OCI-LY3 (cell line): ENCODE results near the gene SHANK3.

Source experiments
- CTCF ChIP-seq: fragments of 200-600, 300-600 bp; sonication (generic); IDR thresholded peaks from 2 replicates; pipeline ENCODE4 v1.5.1; 2014; ENCODE audit warnings: antibody characterized with exemption, low read length, low read depth
- EZH2phosphoT487 ChIP-seq: fragments of 200-600 bp; shearing (Covaris generic); IDR thresholded peaks from 2 replicates; pipeline ENCODE4 v1.6.1; 2018; ENCODE audit warnings: antibody characterized with exemption, mixed run types, low read depth

- TF ChIP-seq CTCF (no peak), EZH2phosphoT487 (no peak)
Observed at GRCh38 chr22:50703726-50704509, 31.3 kb downstream of the SHANK3 start.
